SKM-1 (cell line): Measurements from ENCODE around the gene PSMB5.
A peak's percentile ranks its signal among the peaks of the same experiment; 100 is the strongest.
"Not testable (repeated sequence)": the region's sequence is repeated elsewhere in the genome, so short reads cannot be mapped to it uniquely, and the experiment has no call there.

Experiments
- DNase-seq: peaks from one replicate; lab custom pipeline; 2025; ENCODE audit not compliant: unreplicated experiment; lab: John Stamatoyannopoulos, UW

PSMB5 gene

GRCh38 chr14:23015618-23016017, 19.1 kb downstream of the PSMB5 start:
- DNase-seq = no peak

- not testable (repeated sequence) for DNase-seq
Measured at GRCh38 chr14:23013749-23014054, 21.0 kb downstream of the PSMB5 start.

GRCh38 chr14:23013054-23013748, 21.5 kb downstream of the PSMB5 start:
- no peak for DNase-seq

GRCh38 chr14:23009939-23010726, 24.6 kb downstream of the PSMB5 start, which contains the start of gene C14orf93:
C14orf93 (minus strand) TSS chr14:23010143; CDS start chr14:22999023, 11,120 bp downstream.
- peak; percentile 25 for DNase-seq

GRCh38 chr14:23009483-23009938, 25.2 kb downstream of the PSMB5 start:
- DNase-seq = no peak

- no peak for DNase-seq
Measured at GRCh38 chr14:23008831-23009230, 25.9 kb downstream of the PSMB5 start.

- DNase-seq = peak; percentile 69
Measured at GRCh38 chr14:23006544-23007419, 27.9 kb downstream of the PSMB5 start.

GRCh38 chr14:23006188-23006534, 28.5 kb downstream of the PSMB5 start:
- DNase-seq = no peak

- DNase-seq = no peak
Measured at GRCh38 chr14:23005451-23006187, 29.1 kb downstream of the PSMB5 start.

GRCh38 chr14:23004274-23004673, 30.4 kb downstream of the PSMB5 start:
- DNase-seq = not testable (repeated sequence)

- no peak for DNase-seq
Measured at GRCh38 chr14:23002592-23002991, 32.1 kb downstream of the PSMB5 start.

- DNase-seq = no peak
Measured at GRCh38 chr14:23000860-23001259, 33.8 kb downstream of the PSMB5 start.

- DNase-seq = no peak
Measured at GRCh38 chr14:22998329-22999012, 36.2 kb downstream of the PSMB5 start.

- DNase-seq = no peak
Measured at GRCh38 chr14:22997676-22998323, 36.9 kb downstream of the PSMB5 start.

GRCh38 chr14:22996768-22997654, 37.7 kb downstream of the PSMB5 start:
- DNase-seq = no peak

- DNase-seq = no peak
Measured at GRCh38 chr14:22995889-22996625, 38.6 kb downstream of the PSMB5 start.

- DNase-seq = no peak
Measured at GRCh38 chr14:22994762-22995275, 39.9 kb downstream of the PSMB5 start.

GRCh38 chr14:22993517-22993916, 41.2 kb downstream of the PSMB5 start:
- DNase-seq = no peak
